Ammon's horn (tissue), 1 donor: ENCODE measurements around the gene LBR.
A peak's percentile ranks its signal among the peaks of the same experiment; 100 is the strongest.

ENCODE experiments used
- DNase-seq: peaks from one replicate; pipeline ENCODE4 v3.0.0-alpha.2; 2016; ENCODE audit warnings: low spot score

LBR gene

GRCh38 chr1:225446595-225446960, 18.7 kb upstream of the LBR start:
- no peak for DNase-seq

DNA sequence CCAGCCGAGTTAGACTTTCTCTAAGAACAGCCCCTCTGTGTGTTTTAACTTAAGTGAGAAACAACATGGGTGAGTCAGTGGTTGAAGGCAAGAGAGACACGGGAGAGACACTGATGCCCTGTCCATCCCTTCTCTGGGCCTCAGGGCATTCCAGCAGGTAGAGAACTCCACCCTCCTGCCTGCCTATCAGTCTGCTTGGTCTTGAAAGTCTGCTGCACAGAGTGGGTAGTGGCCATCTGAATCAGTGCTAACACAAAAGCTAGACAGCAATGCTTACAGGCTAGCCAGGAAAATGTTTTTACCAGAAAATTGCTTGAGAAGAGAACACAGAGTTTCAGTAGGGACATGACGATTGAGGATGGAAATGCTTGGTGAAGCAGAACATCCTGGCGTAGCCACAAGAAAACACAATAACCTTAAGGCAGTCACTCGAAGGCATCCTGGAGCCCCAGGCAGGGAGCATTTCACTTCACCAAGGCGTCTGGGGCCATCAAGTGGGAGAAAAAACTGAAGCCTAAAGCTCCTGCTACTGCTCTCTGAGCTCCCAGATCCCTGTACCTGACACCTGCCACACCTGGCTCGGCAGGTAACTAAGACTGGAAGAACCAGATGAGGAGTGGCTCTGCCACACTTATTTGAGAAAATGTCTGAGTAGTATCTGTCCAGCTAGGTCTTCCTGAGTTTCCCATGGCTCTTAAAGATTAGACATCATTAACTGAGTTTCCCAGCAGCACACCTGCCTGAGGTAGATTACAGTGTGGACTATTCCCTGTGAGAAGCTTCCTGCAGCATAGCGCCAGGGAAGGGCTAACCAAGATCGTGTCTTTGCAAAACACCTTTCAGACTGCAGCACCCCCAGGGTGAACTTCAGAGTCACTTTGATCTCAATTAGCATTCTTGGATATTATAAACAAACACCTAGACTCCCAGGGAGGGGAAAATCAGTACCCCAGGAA, 18.1 kb upstream of the LBR start:
- DNase-seq = no peak

DNA sequence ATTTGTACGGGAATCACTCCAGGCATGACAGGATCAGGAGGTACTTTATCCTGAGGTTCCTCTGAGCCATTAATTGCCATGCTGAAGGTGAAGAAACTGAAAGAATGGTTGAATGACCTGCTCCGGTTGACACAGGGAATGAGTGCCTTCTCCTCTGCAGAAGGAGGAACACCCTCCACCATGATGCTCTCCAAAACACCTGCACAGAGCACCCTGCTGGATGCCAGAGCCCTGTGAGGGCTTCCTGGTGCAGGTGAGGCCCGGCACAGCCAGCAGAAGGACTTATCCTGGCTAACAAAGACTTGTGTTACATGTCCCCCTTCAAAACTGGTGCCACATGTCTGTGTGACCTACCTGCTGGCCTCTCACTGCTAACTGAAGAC, 14.3 kb upstream of the LBR start:
- no peak for DNase-seq

DNA sequence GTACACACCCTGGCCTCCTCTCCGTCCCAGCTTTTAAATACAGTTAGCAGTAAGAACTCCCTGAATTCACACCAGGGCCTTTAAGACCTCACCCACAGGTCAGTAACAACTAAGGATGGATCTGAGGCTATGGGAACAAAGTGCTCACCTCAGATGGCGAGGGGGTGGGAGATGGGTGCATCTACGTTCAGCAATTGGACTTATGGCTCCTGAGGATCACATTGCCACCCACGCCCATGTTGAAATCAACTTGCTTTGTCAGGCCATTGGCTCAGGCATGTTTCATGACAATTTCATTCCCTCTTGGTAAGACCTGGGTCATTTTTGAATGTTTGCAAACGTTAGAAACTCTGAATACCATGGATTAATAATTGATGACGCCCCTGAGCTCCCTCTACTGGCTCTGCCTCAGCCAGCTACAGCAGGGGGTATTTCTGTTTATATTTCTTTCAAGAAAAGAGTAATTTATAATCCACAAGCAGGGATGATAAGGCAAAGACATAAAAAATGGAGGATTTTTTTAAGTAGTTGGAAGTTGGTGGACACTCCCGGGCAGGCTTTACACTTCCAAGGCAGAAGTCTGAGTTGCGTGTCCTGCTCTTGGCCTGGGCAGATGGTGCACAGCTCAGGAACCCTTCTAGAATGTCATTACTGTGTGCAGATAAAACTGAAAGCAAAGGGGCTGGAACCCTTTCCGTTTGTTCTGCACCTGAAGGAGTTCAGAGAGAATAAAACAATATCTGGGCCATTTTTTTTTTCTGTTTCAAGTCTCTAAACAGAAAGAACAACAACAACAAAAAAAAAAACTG, 13.7 kb upstream of the LBR start:
- no peak for DNase-seq

GRCh38 chr1:225440380-225441221, 12.8 kb upstream of the LBR start:
- no peak for DNase-seq

GRCh38 chr1:225437710-225438437, 10.0 kb upstream of the LBR start:
- DNase-seq = peak; percentile 26

GRCh38 chr1:225435957-225436392, 8.1 kb upstream of the LBR start:
- no peak for DNase-seq

DNA sequence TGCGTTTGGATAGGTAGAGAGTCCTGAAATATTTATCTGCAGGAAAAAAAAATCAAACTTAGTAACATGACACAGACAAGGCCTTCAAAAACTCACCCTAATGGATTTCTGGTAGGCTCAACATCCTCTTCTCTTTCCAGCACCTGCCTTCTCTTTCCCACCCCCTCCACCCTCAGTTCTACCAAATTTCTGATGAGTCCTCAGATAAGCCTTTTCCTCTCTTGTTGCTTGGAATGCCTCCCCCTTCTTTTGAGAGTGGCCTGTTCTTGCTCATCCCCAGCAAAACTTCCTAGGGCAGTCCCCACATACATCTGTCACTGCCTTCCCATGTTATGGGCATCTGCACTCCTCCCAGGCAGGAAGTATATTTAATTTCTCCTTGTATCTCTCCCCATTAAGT, 7.6 kb upstream of the LBR start:
- no peak for DNase-seq

DNA sequence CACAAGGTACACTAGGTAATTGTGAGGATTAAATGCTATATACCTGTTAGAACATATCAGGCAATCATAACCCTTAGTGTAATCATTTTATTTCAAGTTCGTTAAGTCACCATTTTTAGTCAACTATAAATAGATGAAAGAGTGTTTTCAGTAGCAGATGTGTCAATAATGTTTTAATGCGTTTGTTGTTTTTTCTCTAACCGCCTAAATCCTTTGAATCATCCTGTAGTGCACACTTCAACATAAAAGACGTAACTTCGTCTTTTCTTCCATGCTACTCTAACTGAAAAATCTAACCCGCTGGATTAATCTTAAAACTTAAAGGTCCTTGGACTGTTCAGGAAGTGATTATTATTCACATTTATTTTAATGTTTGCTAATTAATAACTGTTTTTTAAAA, 7.2 kb upstream of the LBR start:
- DNase-seq = no peak

GRCh38 chr1:225434046-225434445, 6.2 kb upstream of the LBR start:
- DNase-seq = no peak

DNA sequence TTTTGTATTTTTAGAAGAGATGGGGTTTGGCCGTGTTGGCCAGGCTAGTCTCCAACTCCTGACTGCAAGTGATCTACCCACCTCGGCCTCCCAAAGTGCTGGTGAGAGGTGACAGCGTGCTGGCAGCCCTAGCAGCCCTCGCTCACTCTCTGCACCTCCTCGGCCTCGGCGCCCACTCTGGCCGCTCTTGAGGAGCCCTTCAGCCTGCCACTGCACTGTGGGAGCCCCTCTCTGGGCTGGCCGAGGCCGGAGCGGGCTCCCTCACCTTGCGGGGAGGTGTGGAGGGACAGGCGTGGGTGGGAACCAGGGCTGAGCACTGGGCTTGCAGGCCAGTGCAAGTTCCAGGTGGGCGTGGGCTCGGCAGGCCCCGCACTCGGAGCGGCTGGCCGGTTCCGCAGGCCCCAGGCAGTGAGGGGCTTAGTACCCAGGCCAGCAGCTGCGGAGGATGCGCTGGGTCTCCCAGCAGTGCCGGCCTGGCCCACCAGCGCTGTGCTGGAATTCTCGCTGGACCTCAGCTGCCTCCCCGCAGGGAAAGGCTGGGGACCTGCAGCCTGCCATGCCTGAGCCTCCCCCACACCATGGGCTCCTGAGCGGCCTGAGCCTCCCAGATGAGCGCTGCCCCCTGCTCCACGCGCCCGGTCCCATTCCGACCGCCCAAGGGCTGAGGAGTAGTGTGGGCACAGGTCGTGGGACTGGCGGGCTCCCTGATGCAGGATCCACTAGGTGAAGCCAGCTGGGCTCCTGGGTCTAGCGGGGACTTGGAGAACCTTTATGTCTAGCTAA, 3.4 kb upstream of the LBR start:
- no peak for DNase-seq

- DNase-seq = no peak
Measured at GRCh38 chr1:225430301-225430700, 2.5 kb upstream of the LBR start.

DNA sequence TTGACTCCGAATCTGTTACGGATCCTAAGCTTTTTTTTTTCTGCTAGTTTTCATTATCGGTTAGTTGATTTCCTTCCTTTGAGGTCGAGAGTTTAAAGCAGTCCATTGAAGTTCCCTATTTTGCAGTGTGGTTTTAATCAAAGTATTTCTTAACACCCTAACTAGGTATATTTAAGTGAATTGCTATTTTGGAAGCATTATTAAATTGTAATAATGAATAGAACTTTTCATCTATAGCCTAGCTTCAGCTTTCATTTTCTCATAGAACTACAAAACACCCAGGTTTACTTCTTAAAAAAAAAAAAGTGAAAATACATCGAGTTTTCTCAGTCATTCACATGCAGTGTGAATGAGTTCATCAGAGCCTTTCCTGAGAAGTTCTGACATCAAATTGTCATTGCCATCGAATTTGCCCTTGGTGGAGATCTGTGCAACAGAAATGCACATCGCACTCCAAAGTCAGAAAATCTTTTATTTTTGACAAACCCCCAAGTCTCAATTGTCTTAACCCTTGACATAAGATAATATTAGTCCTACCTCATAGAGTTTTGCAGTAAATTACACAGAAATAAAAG, 1.1 kb upstream of the LBR start:
- no peak for DNase-seq

- peak; percentile 95 for DNase-seq
Measured at GRCh38 chr1:225428068-225428880, 436 bp upstream of the LBR start.

DNA sequence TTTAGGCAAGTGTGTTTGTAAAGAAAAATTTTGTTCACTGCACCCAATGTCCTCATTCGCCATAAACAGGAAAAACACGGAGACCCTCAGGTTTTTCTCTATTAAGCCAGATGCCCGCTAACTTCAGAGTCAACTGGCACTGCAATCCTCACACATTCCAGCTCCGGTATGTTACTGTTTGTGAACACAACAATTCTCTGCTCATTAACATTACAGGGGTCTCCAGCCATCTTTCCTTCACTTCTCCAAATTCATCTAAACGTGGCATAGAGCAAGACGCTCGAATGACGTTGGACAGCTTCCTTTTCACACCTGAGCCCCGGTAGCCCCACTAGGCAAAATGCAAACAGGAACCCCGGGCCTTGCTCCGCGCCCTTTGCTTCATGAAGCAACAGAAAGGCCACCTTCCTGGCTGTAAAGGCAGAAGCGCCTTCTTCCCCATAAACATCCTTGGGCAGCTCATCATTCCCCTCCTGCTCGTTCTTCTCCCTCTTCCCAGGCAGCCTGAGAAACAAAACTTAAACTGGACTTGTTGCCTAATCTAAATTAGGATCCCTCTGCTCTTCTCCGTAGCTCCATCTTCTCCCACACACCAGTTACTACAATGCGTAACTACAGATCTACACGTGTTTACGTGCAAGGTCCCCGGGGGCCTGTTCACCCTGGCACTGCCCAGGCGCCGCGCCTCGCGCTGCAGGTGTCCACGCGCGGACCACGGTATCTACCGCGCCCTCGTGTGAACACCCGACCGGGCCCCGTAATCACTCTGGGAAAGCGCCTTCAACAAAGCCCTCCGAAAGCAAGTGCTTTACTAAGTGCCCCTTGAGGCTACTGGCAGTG, 1.2 kb downstream of the LBR start:
- DNase-seq = peak; percentile 24

GRCh38 chr1:225425201-225425786, 2.5 kb downstream of the LBR start:
- no peak for DNase-seq

DNA sequence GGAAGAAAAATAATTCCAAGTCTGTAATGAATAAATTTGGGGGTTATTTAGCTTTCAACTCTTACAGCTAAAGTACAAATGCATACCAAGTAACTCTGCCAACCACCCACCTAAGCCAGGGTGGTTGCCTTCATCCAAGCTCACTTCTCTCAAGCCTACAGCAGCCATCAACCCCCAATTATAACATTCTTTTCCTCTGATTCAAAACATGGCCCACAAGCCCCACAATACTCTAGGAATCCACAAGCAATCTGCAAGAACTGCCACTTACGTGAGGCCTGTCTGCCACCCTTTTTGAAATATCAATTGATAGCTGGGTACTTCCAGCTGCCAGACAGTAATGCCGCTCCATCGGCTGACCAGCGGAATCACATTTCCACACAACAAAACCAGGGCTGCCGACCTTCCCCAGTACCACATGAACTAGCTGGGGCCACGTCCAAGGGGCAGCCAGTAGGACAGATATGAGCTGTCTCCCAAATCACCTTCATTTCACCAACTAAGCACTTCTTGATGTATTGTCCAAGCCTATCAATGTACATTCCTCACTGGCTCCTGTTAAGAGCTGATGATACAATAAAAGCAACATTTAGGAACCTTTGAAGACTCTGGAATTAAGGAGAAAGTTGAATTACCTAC, 3.2 kb downstream of the LBR start:
- DNase-seq = no peak

DNA sequence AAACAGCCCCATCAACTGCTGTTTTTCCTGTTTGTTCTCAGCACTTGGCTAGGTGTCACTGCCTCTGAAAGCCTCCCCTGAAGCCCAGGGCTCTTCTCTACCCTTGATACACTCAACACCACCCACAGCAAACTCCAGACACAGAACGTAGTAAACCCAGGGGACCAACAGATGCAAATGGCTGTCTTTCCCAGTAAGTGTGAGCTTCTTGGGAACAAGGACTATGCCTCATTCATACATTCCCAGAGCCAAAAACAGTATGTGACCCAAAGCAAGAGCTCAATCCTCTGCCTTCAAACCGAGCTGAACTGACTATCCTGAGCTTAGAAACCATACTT, 4.4 kb downstream of the LBR start:
- DNase-seq = no peak
